ENCODE measurements around the gene CRABP2.

CRABP2 gene

DNA sequence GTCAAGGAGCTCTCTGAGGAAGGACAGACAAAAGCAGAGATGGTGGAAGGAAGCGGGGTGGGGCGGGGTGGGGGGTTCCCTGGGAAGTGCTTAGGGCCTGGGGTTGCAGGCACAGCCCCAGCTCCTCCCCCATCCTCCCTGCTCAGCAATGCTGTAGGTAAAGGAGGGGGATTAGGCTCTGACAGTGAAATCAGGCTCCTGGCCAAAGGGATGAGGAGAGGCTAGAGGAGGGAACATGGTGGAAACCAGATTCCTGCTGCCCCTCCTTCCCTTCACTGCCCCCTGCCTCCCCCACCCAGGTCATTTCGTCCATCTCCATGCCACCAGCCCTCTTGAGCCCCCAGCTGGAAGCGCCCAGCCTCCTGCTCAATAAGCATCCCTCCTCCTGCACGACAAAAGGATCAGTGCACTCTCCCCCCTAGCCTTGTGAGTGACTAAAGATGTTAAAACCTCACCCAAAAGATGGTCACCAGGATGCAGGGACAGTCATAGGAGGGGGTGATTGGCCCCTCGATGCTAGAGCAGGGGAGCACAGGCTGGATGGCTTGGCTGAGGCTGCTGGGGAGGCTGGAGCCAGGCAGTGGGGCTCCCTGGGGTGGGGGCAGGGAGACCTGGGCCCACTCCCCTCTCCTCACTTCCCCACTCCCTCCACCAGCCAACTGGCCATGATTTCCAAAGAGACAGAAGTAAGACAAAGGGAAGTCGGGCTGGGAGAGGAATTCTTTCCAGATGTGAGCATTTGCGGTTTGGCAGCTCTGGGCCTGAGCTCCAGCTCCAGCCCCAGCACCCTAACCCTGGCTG is 2.2 kb upstream of the CRABP2 start:
- DNase-seq, result no peak

DNA sequence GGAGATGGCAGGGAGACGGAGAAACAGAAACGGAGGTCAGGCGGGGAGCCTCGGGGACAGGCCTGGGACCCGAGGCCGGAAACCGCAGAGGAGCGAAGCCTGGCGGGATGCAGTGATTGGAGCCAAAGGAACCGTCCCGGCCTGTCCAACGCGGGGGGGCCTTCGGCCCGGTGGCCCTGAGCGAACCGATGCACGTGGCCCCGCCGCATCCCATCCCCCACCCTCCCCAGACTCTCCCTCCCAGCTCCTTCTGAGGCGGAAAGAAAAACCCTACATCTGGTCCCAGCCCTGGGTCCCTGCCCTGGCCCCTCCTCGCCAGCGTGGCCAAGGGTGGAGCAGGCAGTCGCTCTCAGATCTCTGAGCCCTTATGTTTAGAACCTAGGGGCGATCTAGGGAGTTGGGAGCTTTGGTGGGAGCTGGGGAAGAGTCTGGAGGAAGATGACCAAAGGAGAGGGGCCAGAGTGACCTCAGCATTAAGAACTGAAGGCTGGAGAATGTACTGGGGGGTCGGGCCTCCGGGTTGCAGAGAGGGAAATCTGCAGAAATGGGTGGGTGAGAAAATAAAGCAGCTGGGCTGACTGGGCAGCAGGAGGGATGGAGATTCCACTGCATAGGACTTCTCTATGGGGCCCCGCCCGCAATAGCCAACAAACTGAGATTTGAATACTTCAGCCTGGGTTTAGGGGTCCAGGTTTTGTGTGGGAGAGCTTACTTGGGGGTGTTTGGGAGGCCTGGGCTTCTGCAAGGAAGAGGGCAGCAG is 1.5 kb upstream of the CRABP2 start:
- peak; percentile 63 for DNase-seq

DNA sequence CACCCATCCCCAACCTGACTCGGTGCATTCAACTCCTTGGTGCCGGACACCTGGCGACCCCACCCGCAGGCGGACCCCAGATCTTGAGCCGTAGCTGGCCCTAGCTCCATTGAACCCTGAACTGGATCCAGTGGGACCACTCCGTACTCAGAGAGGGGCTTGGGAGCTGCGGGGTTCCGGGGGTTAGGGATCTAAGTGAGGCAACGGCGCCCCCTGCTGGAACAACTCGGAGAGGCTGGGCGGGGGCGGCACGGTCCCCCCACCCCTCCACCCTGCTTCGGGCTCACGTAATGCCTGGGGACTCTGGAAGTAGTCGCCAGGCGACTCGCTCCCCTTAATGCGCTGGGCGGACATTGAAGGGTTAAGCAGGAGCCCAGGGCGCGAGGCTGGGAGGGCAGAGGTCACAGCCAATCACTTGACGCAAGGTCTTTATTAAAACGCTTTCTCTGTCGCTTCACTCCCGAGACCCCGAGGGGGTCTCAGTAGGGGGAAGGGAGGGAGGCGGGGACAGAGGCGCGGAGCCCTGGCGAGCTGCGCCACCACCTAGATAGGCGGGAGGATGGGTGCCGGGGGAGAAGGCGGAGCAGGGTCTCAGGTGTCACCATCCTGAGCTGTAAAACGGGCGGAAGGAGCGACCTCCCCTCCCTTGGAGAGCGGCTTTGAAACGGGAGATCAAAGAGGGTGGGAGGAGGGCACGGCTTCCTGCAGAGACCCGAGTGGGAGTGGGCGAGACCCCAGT is 704 bp upstream of the CRABP2 start:
- peak; percentile 82 for DNase-seq

DNA sequence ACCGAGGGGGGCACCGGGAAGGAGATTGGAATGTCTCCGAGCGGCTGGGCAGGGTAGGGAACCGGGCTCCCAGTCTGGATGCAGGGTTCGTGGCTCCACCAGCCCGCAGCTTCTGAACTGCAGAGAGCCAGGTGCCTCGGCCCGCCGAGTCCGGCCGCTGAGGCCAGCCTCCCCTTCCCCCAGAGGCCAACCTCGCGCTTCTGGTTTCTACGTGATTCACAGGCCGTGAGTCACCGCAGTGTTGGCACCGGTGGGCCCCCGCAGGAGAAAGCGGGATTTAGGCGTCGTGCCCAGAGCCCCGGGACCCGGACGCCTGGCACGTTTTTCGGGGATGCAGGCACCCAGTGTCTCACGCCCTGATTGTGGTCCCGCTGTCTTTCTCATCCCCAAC is 458 bp downstream of the CRABP2 start:
- peak; percentile 51 for DNase-seq

DNA sequence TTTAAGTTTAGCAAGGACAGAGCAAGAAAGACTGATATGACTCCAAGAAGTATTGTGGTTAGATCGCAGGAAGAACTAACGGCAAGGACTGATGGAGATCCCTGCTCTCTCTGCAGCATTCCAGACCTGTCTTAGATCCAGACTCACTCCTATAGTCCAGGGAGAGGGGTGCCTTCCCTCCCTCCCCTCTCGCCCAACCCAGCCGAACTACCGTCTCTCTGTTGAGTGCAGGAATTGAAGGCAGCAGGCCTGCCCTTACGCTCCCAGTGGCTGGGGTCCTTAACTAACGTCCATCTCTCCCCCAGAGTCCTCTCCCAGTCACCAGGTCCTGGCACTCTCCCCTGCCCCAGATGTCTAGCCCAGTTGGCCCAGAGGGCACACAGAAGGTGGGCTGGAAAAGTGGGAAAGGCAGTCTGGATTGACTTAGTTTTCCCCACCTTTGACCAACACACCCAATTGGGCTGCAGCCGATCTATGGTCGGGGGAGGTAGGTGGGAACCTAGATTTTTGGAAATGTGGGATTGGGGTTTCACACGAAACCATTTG is 1.1 kb downstream of the CRABP2 start:
- peak; percentile 31 for DNase-seq

DNA sequence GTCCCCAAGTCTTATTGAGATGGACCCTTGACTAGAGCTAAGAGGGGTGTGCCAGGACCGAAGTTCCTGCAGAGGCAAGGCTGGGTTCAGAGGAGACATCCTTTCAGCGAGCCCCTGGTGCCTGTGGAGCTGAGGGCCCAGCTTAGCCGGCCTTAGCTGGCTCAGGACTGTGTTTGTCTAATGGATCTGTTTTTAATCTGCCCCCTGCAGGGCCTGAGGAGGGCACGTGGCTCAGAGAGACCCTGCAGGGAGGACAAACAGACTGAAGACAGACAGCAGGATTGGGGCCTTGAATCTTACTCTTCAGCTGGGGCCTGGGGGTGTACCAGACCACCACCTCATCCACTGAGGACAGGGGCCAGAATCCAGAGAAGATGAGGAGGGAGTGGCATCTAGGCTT is 1.6 kb downstream of the CRABP2 start:
- peak; percentile 42 for DNase-seq

DNA sequence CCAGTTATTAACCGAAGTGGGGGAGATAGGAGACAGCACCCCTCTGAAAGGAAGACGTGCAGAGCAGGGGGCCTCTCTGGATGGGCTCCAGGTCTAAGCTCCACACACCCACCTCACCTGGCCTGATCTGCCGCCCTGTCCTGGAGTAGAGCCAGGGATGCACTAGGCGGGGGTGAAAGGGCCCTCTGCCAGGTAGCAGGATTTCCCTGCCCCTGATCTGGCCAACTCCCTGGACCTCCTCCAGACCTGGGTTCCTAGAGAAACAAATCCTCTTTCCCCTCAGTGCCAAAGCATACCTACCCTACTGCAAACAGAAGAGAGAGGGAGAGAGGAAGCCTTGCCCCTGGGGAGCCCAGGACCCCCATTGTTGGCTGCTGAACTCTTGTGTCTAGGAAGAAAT is 2.0 kb downstream of the CRABP2 start:
- DNase-seq, result peak; percentile 42

DNA sequence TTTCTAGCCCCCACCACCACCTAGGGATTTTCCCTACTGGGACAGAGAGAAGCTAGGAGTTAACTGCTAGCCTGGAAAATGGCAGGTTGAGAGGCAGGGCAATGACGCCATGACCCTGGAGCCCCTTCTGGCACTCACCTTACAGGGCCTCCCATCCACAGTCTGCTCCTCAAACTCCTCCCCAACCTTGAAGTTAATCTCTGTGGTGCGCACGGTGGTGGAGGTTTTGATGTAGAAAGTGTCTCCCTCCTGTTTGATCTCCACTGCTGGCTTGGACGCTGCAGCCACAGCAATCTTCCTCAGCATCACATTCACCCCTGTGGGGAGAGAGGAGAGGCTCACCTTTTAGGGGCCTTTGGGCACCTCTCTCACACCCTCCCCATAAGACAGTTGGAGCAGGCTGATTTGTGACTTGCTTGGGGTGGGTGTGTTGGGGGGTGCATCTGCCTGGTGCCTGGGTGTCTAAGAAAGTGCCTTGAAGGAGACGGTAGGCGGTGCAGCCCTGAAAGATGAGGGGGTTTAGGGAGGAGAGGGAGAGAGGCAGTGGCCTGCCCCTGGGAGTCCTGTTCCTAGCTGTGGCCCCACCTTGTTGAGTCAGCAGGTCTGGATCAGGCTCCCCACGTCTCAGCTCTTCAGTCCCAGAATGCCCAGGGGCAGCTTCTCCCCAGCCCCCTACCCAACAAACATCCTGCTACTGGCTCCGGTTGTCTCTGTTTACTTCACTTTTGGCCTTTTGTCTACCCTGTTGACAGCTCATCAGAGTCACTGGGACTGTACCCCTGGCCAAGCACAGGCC is 4.4 kb downstream of the CRABP2 start:
- DNase-seq, result no peak

DNA sequence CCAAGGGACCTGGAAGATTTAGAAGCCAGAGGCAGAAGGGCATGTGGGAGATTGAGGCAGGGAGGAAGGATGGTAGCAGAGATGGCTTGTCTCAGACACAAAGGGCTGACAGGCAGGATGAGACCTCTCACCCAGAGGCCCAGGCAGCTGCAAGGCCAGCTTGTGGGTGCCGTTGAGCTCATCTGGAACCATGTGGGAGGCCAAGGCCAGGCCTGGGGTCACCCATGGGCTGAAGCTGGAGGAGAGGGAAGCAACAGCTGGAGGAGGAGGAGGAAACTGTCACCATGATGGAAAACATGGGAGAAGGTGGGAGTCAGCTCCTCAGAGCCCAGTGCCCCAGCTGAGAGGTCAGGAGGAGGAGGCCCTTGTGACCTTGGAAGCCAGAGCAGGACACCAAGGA is 6.4 kb downstream of the CRABP2 start:
- no peak for DNase-seq

DNA sequence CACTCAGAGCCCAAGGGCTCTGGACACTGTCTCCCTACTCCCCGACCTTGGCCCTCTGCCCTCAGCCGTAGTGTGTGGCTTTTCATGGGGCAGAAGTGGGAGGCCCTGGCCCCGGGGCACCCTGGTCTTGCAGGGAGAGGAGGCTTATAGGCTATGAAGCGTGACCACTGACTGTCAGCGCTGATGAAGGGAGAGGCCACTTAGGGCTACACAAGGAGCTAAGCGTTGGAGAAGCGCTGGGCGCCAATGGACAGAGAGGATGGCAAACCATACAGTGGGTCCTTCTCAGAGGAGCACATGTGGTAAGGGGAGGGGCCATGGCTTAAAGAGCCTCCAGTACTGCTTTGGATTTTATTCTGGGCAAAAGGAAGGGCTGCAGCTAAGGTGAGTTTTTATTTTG is 7.9 kb downstream of the CRABP2 start:
- DNase-seq, result peak; percentile 77

DNA sequence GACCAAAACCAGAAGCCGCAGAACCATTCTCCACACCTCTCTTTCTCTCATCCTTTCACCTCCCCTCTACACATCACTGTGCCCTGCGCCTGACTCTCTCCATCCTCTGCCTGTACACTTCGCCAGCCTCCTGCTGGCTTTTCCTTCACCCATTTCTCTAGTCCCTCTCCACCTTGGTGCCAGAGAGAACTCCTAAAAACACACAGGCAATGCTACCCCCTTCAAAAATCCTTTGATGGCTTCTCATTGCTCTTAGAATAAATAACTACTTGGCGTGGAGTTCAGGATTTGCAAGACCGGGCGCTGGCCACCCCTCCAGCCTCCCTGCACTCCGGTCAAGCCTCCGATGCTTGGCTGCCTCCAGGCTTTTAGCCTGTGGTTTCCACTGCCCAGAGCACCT is 8.6 kb downstream of the CRABP2 start:
- DNase-seq, result peak; percentile 76

DNA sequence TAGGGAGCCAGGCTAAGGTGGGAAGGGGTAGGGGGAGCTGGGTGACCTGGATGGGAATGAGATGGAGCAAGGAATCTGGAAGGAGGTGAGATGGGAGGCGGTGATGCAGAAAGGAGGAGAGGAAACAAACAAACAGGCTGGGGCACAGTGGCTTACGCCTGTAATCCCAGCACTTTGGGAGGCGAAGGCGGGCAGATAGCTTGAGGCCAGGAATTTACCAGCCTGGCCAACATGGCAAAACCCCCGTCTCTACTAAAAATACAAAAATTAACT is 10.8 kb downstream of the CRABP2 start:
- DNase-seq, result no peak

DNA sequence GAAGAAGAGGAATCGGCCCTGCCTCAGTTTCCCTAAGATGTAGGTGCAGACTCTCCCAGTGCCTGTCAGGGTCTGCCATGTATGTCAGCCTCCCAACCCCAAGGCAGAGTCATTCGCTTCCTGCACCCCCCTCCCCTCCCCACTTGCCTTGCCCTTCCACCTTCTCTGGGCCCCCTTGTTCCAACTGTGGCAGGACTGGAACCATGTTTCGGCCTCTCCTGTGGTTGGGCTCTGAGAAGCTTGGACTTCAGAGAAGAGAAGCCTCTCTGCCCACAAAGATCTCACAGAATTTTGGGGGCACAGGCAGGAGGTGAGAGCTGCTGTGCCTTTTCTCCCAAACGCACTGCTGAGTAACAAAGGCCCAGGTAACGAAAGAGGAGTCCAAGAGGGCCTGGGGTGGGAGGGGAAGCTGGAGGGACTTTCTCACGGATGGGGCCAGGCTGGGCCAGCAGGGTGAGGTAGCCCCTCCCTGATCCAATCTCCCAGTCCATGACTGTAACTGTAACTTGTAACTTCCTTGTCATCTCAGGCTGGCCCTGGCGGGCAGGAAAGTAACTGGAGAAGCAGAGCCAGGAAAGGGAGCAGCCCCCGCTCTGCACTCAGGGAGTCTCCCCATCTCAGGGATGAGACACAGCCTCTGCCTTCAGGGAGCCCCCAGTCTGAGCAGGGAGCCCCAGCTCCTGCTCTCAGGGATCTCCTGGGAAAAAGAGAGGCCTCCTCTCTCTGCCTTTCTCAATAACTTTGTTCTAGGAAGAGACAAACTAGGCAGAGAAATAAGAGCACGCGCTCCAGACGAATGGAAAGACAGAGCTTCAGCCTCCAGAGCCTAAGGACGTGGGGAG is 11.3 kb downstream of the CRABP2 start:
- peak; percentile 27 for DNase-seq

DNA sequence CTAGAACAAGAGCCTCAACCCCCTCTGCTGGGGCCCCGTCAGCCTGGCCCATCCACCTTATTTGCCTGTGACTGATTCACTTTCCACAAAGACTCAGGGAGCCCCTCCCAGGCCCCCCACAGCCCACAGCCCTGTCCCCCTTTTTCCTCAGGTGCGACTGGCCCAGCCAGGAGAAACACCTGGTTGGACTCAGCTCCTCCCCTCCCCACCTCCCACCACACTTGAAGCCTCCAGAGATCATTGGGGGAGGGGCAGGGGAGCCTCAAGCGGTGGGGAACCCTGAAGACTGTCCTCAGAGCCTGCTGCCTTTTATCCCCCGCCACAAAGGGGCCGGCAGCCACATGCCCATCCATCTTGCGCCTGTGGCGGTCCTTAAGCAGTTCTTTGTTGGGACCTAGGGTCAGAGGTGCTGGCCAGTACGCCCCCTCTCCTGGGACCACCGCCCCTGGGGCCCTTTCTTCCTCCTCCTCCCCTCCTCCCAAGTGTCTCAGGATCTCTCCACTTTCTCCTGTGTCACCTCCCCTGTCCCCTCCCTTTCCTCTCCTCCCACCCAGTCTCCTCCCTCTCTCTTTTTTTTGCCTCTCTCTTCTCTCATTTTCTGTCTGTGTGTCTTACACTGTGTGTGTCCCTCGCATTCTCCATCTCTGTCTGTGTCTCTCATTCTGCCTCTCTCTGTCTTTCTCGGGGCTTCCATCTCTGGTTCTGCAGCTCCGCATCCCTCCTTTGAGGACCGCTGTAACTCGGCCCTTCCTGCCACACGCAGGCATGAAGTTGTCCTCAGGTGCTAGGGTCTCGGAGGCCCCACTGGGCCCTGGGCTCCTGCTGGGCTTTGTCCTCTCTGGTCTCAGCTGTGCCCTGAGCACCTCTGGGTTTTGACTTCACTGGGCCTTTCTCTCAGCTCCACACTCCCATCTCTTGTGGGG is 12.2 kb downstream of the CRABP2 start:
- peak; percentile 78 for DNase-seq

DNA sequence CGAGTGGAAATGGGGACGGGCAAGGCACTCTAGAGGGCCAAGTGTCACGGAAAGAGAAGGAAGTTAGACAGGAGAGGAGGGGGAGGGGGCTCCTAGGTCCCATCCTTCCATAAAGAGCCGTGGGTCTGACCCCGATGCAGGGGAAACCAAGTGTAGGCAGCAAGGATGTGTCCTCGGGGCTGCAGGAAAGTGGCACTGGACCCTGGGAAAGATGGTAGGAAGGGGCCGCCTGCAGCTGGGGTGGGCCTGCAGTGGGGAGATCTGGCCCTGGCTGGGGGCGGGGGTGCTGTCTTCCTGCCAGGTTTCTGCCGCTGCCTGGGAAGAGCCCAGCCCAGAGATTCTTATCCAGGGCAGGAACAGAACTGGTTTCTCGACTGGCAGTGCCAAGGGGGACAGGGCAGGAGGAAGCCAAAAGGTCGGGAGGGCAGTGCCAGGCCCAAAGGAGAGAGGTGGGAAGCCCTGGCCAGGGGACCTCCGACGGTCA is 12.9 kb downstream of the CRABP2 start:
- DNase-seq, result peak; percentile 32

DNA sequence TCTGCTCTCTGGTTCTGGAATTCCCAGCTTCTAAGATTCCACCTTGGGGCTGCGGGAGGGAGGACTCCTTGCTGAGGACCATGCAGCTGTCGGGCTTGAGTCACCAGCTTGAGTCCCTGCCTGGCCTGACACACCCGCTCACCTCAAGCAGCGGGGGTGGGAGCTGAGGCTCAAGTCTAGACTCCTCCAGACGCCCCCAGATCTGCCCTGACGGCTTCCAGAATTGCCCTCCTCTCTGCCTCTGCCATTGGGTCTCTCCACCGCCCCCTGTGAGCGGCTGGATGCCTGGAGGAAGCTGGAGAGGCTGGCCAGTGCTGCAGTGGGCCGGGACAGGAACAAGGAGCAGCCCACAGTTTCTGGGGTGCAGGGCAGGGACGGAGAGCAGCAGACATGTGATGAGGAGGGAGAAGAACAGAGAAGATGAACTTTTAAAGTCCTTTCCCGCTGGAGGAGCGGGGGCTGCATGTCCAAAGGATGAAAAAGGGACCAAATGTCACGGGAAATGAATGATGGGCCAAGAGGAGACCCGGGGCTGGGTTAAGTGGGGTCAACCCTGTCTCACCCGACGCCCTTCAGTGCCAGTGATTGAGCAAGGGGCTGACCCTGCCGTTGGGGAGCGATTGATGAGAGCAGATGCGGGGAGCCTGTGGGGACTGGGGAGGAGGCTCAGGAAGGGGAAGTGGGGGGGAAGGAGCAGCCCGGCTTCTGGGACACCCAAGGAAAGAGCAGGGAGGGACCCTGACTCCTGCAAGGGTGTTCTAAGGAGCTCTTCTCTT is 13.5 kb downstream of the CRABP2 start:
- peak; percentile 54 for DNase-seq

DNA sequence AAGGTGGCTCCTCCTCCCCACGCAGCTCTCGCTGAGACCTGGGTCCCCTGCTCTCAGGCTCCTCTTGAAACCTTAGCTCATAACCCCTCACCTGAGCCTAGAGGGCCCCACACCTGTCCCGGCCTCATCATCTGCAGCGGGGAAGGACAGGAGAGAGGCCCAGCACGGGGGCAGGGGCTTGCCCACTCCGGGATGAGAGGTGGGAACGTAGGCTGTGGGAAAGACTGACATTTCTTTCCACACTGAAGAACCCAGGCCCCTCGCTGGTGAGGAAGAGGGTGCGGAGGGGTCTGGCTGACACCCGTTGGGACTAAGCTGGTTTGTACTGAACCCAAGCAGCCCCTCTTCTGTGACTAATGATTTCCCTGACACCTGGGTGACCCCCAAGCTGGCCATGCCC is 14.2 kb downstream of the CRABP2 start:
- DNase-seq, result no peak

DNA sequence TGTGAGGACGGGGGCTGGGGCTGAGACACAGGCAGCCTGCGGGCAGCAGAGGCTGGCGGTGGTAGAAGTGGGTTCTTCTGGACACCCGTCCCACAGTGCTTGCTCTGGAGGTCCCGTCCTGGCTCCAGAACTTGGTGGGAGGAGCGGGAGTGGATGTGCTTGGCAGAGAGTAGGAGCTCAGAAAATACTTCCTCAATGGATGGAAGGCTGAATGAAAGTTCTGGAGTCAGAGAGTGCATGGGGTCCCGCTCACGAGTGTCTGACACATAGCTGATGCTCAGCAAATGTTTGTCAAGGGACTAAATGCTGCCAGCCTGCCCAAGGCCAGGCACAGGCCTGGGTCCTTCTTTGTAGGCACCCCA is 14.7 kb downstream of the CRABP2 start:
- no peak for DNase-seq

DNA sequence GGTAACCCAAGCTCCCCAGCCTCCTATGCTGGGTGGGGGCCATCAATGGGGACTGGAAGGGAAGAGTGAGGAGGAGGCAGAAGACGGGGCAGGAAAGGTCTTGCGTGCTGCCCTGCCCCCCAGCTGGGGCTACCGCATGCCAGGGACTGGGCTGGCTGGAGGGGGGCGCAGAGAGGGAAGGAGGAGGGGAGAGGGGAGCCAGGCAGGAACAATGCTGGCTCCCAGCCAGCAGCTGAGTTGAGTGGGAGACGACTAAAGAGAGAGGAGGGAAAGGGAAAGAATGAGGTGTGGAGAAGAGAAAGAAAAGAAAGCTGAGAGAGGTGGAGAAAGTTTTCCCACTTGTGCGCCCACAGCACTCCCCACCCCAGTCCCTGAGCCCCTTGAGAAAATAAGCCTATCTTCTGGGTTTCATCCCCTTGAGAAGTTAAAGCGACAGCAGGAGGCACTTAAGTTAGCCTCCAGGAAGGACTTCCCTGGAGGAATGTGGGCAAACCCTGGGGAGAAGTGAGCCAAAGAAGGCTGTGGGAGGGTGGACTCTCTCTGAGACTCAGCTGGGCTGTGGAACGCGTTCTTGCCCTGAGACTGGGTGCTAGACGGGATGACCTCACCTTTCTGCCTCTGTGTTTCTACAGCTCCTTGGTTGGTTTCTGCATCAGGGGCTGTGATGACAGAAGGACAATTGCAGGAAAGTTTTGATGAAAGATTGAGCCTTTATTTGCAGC is 15.3 kb downstream of the CRABP2 start:
- peak; percentile 64 for DNase-seq

All from DMS79 treated with DMSO at 0.1 percent for 48 hours (cell line).